ENCODE data around the gene CD177.
"Not testable (repeated sequence)": the region's sequence is repeated elsewhere in the genome, so short reads cannot be mapped to it uniquely, and the experiment has no call there.

CD177 gene

DNA sequence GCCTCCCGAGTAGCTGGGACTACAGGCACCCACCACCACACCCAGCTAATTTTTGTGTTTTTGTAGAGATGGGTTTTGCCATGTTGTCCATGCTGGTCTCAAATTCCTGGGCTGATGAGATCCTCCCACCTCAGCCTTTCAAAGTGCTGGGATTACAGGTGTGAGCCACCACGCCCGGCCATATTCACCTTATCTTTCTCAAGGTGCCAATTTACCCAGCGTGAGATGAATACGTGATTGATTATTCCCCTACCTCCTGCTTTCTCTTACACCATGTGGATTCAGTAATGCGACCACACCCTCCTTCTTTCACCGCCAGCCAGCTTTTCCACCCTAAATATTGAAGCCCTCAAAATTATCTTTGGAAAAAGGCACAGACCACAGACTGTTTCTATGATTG lies 29.8 kb downstream of the CD177 start:
- not testable (repeated sequence) for DNase-seq

DNA sequence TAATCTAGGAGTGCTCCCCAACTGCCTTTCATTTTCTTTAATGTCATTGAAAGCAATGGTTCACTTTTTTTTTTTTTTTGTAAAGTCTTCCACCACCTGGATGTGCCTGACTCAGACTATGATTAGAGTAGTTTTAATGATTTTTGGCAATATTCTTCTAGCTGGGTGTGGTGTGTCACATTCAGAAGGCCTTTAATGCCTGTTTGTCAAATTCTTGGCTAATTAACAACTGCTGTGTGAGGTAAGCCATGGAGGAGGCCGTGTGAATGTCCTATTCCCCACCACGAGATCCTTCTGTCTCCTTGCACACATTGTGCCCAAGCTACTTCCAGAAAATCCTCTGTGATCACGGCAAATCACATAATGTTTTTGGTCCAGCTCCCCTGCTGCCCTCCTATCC lies 30.3 kb downstream of the CD177 start:
- not testable (repeated sequence) for DNase-seq

DNA sequence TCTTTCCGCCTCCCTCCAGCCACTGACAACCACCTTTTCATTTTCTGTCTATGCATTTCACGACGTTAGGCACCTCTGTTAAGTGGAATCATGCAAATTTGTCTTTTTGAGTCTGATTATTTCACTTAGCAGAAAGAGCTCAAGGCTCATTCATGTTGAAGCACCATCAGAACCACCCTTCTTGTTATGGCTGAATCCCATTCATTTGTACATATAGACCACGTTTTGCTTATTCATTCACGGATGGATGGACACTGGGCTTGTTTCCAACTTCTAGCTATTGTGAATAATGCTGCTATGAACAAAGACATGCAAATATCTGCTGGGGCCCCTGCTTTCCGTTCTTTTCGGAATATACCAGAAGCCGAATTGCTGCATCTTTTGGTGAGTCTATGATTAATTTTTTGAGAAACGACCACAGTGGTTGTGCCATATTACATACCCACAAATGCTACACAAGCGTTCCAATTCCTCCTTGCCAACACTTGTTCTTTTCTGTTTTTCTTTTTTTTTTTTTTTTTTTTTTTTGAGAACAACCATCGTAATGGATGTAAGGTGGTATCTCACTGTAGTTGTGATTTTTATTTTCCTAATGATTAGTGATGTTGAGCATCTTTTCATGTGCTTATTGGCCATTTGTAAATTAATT lies 37.5 kb downstream of the CD177 start:
- DNase-seq: peak; percentile 49 to 75

DNA sequence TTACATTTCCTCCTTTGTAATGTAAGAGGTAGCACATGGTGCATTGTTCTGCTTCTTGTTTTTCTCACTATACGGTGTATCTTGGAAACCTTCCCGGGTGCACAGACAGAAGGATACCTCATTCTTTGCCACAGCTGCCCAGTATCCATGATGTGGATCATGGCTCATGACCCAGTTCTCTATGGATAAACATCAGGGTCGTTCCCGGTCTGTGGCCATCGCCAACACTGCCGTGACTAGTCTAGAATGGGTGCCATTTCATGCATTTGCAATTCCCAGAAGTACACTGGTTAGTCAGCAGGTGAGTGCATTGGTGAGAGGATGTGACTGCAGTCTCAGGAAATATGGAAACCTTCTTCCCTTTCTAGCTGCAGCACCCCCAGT lies 38.1 kb downstream of the CD177 start:
- DNase-seq: not testable (repeated sequence)

DNA sequence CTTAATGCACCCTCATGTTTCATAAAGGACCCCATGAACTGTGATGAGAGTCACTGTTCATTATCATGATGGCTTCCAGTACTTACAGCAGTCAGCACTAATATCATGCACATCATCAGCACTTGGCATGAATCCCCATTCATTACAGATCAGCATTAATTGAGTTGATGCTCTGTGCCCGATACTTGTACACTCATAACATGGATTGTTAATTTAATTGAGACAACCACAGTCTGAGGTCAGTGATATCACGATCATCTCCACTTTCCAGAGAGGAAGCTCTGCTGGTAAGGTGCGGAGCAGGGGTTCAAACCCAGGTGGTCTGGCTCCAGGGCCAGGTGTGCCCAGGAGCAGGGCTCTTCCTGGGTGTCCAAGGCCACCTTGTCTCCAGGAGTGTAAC lies 40.0 kb downstream of the CD177 start:
- not testable (repeated sequence) for DNase-seq

DNA sequence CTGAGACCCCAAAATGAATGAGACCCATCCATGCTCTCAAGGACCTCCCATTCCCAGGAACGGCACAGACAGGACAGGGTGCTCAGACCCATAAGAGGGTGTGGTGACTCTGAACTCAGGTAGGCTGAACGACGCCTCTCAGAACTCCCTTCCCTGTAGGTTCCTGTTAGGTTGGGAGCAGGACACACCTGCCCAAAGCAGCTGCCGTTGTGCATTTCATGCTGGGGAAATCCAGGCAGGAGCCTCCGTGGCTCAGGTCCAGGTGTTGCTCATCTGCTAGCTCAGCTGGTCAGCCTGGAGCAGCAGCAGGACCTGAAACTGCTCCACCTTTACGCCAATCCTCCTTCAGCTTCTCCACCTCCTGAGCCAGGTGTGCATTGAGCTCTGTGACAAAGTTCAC lies 42.1 kb downstream of the CD177 start:
- peak; percentile 29 to 39 for DNase-seq

DNA sequence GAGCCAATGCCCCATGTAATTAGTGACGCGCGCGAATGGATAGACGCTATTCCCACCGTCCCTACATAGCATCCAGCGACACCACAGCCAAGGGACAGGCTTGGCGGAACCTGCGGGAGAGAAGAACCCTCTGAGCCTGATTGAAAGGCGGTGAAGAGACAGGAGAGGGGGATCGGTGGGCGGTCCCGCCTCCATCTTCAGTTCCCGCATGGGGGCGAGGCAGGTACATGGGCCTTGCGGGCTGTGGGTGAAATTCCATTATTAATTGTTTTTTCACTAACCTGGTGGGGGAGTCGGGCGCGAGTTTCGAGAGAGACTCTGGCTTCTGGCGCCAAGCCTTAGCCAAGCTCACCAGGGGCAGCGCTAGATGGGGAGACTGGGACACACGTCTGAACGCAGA lies 52.8 kb downstream of the CD177 start:
- no peak for DNase-seq

DNA sequence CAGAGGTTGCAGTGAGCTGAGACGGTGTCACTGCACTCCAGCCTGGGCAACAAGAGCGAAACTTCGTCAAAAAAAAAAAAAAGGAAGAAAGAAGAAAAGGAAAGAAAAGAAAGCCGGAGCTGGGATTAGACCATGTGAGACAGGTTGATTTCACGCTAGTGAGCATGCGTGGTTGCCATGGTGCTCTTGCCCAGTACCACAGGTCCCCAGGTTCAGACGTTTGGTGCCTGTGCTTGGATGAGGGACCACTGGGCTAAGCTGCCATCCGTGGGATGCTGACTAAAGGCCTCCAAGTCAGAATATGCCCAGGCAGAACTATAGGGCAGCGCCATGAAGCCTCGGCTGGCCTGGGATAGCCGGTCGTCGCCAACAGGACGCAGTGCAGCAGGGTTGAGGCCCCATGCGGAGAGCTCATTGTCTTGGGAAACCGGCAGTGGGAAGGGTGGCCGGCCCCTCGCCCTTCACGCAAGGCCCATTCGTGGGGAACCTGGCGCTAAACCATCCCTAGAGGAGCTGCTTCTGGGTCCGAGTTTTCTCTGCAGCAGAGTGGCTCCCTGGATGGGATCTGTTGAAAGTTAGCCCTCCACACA lies 54.0 kb downstream of the CD177 start:
- no peak for DNase-seq

DNA sequence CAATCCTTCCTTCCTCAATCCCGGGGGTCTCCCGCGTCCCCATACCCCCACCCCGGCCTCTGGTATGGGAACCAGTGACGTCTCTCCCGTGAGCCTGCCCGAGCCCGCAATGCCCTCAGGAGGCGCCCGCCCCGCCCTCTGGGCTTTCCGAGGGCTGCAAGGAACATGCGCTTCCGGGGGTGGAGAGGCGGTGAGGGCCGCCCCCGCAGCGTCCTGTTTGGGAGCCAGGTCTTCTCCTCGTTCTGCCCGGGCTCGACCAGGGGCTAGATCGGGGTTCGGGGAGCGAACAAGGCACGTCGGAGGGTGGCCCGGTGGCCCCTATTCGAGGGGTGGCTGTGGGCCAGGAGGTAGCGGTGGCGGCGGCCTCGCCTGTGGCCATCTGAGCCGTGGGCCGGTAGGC lies 54.6 kb downstream of the CD177 start:
- DNase-seq: no peak

DNA sequence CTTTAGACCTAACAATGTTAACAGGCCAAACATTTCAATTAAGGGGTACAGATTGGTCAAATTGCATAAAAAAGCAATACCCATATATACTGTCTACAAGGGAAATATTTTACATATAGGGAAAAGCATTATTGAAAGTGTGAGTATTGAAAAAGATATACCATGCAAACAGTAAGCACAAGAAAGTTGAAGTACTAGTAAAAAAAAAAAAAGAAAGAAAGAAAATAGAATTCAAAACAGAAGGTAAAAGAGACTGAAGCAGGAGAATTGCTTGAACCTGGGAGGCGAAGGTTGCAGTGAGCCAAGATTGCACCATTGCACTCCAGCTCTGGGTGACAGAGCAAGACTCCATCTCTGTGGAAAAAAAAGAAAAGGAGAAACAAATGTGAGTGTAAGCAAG lies 55.9 kb downstream of the CD177 start:
- no peak for DNase-seq

DNA sequence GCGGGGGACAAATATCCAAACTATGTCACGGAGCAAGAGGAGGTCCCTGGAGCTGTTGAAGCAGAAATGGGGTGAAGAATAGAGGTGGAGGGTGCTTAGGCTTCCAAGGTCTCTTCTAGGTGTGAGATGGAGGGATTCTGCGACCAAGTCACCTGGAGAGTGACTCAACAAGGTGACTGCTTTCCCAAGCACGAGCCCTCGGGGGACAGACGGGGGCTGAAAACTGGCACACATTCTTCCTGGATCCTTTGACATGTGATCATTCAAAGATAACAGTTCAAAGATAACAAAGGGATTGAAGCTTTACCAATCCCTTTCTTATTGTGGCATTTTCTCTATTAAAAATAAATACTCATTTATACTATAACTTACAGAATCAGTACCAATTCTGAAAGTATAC lies 59.0 kb downstream of the CD177 start:
- no peak for DNase-seq

Data from SHP77 (cell line).